ENCODE data around the gene RASSF1. TPM values are rescaled to one million over a fixed set of nuclear protein-coding genes. Genes with fewer than 3 reads are reported as not detected.

Gene RASSF1
- total RNA-seq, 1 experiment from 2014 or later: 15.8 TPM

DNA sequence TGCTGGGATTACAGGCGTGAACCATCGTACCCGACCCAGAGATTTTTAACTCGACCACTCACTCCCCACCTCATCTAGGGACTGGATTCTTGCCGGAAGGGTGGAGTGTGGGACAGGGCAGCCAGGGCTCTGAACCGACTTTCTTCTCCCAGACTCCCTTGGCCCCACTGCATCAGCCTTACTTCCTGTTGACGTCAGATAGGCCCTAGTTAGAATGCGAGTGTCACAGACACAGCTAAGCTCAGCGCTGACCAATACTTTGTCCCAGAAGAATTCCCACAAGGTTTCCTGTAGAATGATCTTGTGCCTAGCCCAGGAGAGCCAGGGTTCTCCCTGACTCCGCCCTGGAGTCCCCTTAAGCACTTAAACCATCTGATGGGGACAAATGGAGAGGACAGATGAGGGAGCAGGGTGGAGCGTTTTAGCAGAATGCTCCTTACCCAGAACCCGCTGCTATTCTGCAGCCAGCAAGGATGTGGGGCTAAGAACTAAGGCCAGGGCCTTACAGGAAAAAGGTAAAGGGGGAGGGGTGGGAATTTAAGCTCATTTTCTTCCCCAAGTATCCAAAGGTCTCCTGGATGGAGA is 6.8 kb downstream of the RASSF1 start:
- Histone ChIP-seq H2BK120ac (ENCODE audit: low read depth, low read length, poor library complexity, severe bottlenecking) (no peak overlapping the region), H2BK20ac (ENCODE audit: low read depth, low read length, poor library complexity, severe bottlenecking) (no peak overlapping the region), H3K27ac (ENCODE audit: insufficient read length, low read depth, low read length) (no peak overlapping the region), H2BK12ac (ENCODE audit: insufficient read length, low read depth, low read length) (no peak overlapping the region), H3K14ac (ENCODE audit: insufficient read depth, low read length) (no peak overlapping the region), H3K9me3 (ENCODE audit: control insufficient read depth, low read depth, low read length) (no peaks in the 10 kb centered on the region), H3K18ac (ENCODE audit: insufficient read length, low read depth, low read length) (no peak overlapping the region), H3K4ac (ENCODE audit: low read depth, low read length) (no peak overlapping the region), H2BK5ac (ENCODE audit: insufficient read length, low read length) (no peak overlapping the region), H4K5ac (ENCODE audit: insufficient read length, low read depth, low read length) (no peak overlapping the region), H2AFZ (ENCODE audit: low read length) (no peak overlapping the region), H3K56ac (ENCODE audit: insufficient read length, low read depth, low read length) (no peak overlapping the region), H3K27me3 (ENCODE audit: insufficient read depth, low read length) (no peaks in the 10 kb centered on the region; the same call in 1 of the 2 replicates), H3K4me2 (ENCODE audit: insufficient read depth, insufficient read length, low read length) (no peak overlapping the region), H4K20me1 (ENCODE audit: control insufficient read depth, insufficient read depth, insufficient read length) (no peaks in the 10 kb centered on the region), H3K23ac (ENCODE audit: insufficient read length, low read depth, low read length) (no peak overlapping the region), H2AK5ac (ENCODE audit: insufficient read length, low read length) (no peak overlapping the region), H3K23me2 (ENCODE audit: insufficient read length, low read depth, low read length, poor library complexity, severe bottlenecking) (peaks cover 17% of the 10 kb centered on the region), H3K79me1 (ENCODE audit: insufficient read depth, low read depth, low read length, poor library complexity, severe bottlenecking) (no peaks in the 10 kb centered on the region), H3K4me1 (ENCODE audit: insufficient read depth, low read length) (no peaks in the 10 kb centered on the region; the same call in 1 of the 2 replicates), H4K8ac (replicated peaks; ENCODE audit: insufficient read length, low read depth, low read length) (no peak overlapping the region), H4K91ac (ENCODE audit: insufficient read length, low read depth, low read length) (no peak overlapping the region), H2BK15ac (ENCODE audit: low read depth, low read length) (no peak overlapping the region), H3T11ph (ENCODE audit: low read length) (no peak overlapping the region), H3K9ac (ENCODE audit: extremely low read depth, insufficient read length, low read length) (no peak overlapping the region), H3K79me2 (ENCODE audit: insufficient read depth, low read length) (peaks cover 5% of the 10 kb centered on the region; the same call in 1 of the 2 replicates)
- no peak for DNase-seq
- peaks cover 11 to 45% (median 44%) of the 10 kb centered on the region in 3 experiments; a peak in 6 of 7 replicates for H3K36me3 Mint-ChIP-seq (ENCODE audit: insufficient read depth in 1 of 3, low read depth in 3 of 3)
- TF ChIP-seq, protein P1, sequence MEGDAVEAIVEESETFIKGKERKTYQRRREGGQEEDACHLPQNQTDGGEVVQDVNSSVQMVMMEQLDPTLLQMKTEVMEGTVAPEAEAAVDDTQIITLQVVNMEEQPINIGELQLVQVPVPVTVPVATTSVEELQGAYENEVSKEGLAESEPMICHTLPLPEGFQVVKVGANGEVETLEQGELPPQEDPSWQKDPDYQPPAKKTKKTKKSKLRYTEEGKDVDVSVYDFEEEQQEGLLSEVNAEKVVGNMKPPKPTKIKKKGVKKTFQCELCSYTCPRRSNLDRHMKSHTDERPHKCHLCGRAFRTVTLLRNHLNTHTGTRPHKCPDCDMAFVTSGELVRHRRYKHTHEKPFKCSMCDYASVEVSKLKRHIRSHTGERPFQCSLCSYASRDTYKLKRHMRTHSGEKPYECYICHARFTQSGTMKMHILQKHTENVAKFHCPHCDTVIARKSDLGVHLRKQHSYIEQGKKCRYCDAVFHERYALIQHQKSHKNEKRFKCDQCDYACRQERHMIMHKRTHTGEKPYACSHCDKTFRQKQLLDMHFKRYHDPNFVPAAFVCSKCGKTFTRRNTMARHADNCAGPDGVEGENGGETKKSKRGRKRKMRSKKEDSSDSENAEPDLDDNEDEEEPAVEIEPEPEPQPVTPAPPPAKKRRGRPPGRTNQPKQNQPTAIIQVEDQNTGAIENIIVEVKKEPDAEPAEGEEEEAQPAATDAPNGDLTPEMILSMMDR (conservative IDR thresholded peaks at IDR 0.05): no peak
- peaks cover 20 to 28% of the 10 kb centered on the region in 2 experiments for H3K4me1 Mint-ChIP-seq
- peak overlapping the region in 2 of 3 experiments; percentile 48 to 49; a peak in 3 of 7 replicates for H3K27ac Mint-ChIP-seq
- WGBS (ENCODE audit: extremely low coverage, insufficient read length, low lambda C conversion rate): no CpG with 5 or more reads among the region's 12 CpGs
- H3K27me3 Mint-ChIP-seq (ENCODE audit: low read depth): peaks cover 10% of the 10 kb centered on the region
- H3K9me3 Mint-ChIP-seq: no peaks in the 10 kb centered on the region
- H3K4me3 Mint-ChIP-seq: peak overlapping the region in 1 of 2 experiments; percentile 11; a peak in 2 of 5 replicates
